ENCODE results near the gene POU6F1. TPM values are rescaled to one million over a fixed set of nuclear protein-coding genes. Genes with fewer than 3 reads are reported as not detected.
"Not testable (repeated sequence)": the region's sequence is repeated elsewhere in the genome, so short reads cannot be mapped to it uniquely, and the experiment has no call there.

The POU6F1 gene, protein sequence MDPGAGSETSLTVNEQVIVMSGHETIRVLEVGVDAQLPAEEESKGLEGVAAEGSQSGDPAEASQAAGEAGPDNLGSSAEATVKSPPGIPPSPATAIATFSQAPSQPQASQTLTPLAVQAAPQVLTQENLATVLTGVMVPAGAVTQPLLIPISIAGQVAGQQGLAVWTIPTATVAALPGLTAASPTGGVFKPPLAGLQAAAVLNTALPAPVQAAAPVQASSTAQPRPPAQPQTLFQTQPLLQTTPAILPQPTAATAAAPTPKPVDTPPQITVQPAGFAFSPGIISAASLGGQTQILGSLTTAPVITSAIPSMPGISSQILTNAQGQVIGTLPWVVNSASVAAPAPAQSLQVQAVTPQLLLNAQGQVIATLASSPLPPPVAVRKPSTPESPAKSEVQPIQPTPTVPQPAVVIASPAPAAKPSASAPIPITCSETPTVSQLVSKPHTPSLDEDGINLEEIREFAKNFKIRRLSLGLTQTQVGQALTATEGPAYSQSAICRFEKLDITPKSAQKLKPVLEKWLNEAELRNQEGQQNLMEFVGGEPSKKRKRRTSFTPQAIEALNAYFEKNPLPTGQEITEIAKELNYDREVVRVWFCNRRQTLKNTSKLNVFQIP
- total RNA-seq = 9.0 TPM

DNA sequence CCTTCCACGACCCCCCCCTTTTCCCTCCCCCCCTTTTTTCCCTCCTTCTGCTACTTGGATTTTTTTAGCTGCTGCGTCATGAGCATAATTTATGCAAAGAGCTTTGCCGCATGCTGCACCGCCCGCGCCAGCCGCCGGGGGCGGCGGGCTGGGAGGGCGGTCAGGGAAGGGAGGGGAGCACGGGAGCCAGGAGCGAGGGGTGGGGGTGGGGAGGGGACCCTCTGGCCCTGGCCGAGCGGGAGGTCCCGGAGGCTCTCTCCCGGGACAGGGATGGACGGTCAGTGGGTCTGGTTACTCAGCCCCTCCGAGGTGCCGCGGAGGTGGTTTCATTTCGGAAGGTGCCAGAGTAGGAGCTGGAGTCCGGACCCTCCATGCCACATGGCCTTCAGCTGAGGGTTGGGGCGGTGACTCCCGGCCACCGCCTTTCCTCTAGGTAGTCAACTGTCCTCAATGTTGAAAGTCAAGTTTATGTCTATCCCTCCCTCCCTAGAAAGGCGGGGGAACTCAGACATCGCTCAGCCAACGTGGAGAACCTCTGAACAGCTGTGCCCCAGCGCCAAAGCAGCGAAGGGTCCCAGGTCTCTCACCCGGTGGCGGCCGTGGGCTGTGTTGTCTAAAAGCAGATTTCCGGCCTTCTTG, at the start of gene POU6F1:
TSS of gene POU6F1 (minus strand) at position 95 of the 639 bp plus-strand sequence. CDS start 11,226 bp downstream, outside the sequence.
- FAIRE-seq (no peak), DNase-seq (ENCODE audit: low spot score in 2 of 2) (peak; percentile 87 to 92)

DNA sequence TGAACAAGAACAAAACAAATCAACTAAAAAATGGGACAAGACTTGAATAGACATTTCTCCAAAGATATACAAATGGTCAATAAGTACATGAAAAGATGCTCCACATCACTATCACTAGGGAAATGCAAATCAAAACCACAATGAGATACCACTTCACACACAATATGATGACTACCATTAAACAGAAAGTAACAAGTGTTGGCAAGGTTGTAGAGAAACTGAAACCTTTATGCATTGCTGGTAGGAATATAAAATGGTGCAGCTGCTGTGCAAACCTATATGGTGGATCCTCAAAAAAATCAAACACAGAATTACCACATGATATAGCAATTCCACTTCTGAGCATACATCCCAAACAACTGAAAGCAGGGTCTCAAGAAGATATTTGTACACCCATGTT, 47.2 kb upstream of the POU6F1 start:
- no peak for FAIRE-seq
- no peak for DNase-seq (ENCODE audit: low spot score in 2 of 2)

DNA sequence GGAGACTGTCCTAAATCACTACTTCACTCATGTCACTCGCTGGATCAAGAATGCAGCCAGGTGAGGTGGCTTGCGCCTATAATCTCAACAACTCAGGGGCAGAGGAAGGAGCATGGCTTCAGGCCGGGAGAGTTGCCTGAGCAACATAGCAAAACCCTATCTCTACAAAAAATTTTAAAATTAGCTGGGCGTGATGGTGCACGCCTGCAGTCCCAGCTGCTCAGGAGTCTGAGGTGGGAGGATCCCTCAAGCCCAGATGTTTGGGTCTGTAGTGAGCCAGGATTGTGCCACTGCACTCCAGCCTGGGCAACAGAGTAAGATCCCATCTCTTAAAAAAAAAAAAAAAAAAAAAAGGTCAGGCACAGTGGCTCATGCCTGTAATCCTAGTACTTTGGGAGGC, 46.4 kb upstream of the POU6F1 start:
- FAIRE-seq (no peak), DNase-seq (ENCODE audit: low spot score in 2 of 2) (no peak)

DNA sequence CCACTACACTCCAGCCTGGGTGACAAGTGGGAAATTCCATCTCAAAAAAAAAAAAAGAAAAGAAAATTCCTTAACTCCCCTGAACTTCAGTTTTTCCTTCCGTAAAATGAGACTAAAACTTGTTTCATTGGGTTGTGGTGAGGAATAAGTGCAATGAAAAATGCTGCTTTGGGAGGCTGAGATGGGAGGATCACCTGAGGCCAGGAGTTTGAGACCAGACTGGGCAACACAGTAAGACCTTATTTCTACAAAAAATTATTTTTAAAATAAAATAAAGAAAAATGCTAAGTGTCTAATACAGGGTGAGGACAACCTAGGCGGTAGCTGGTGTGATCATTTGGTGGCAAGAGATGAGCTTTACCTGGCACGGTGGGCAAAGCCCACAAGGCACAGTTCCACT, 45.5 kb upstream of the POU6F1 start:
- DNase-seq (ENCODE audit: low spot score in 2 of 2) (no peak), FAIRE-seq (no peak)

DNA sequence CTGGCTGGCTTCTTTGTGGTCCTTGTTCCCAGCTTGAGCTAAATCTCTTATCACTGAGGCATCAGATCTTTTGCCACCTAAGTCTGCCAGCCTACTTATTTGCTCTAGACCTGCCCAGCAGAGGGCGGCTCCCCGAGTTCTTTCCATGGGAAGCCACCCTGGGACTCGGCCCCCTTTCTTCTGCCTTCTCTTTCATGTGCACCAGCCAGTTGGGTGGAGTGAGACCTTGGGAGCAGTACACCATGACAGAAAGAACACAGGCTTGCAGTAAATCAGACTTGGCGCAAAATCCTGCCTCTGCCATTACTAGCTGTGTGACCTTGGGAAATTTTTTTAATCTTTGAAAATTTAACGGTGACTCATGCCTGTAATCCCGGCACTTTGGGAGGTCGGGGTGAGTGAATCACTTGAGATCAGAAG, 44.9 kb upstream of the POU6F1 start:
- FAIRE-seq (no peak), DNase-seq (ENCODE audit: low spot score in 2 of 2) (no peak)

DNA sequence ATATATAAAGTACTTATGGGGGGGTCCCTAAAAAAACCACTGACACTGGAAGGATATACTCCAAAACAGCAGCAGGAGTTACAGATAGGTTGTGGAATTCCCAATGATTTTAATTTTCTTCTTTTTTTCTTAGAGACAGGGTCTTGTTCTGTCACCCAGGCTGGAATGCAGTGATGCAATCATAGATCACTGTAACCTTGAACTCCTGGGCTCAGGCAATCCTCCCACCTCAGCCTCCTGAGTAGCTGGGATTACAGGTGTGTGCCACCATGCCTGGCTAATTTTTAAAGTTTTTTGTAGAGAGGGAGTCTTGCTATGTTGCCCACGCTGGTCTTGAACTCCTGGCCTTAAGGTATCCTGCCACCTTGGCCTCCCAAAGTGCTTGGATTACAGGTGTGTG, 41.7 kb upstream of the POU6F1 start:
- not testable (repeated sequence) for DNase-seq (ENCODE audit: low spot score in 2 of 2); FAIRE-seq

DNA sequence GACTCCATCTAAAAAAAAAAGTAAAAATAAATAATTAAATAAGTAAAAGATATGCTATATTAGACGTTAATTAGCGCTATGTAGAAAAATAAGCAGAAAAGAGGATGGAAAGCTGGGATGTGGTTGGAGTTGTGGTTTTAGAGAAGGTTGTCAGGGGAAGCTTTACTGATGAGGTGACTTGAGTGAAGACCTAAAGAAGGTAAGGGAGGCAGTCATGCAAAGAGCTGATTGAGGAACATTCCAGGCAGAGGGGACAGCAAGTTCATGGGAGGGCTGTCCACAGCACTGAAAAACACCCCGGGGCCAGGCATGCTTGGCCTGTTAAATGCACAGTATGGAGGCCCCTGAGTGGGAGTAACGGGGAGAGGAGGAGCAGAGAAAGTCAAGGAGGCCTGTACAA, 36.7 kb upstream of the POU6F1 start:
- FAIRE-seq (no peak), DNase-seq (ENCODE audit: low spot score in 2 of 2) (no peak)

DNA sequence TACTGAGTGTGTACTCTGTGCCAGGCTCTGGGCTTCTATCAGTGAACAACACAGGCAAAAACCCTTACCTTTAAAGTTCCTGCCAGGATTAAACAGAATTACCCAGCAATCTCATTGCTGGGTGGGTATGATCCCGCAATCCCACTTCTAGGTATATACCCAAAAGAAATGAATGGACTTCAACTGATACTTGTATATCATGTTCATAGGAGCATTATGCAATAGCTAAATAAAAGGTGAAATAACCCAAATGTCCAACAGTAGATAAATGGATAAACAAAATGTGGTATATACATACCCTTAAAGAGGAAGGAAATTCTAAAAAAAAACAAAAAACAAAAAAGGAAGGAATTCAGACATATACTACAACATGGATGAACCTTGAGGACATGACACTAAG, 35.4 kb upstream of the POU6F1 start:
- FAIRE-seq = no peak

DNA sequence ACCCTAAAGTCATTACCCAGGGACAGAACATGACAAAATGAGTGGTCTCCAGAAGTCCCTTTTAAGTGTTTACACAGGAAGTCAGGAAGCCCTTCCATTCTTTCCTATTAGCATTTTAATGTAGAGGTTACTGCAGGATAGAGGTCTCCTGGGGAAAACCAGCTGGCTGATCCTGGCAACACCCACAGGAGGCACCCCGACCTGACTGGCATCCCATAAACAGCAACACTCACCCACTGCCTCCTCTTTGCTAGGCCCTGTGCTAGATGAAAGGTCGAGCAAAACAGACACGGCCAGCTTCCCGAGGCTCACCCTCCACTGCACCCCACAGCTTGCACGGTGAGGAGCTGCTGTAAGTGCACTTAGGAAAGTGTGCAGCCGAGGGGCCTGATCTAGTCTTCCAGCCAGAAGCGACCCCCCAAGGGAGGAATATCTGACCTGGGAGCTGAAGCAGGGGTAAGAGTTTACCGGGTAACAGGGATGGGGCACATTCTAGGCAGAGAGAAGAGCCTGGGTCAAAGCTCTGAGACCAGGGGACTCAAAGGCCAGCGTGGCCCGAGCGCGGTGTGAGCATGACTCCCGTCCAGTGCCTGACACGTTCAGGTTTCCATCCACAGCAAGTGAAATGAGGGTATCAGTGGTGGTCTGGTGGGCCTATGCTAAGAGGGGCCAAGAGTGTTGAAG, 29.8 kb upstream of the POU6F1 start:
- FAIRE-seq (no peak), DNase-seq (ENCODE audit: low spot score in 2 of 2) (no peak)

More for the DNA sequence above, 35.4 kb upstream of the POU6F1 start:
- no peak for DNase-seq (ENCODE audit: low spot score in 2 of 2)

DNA sequence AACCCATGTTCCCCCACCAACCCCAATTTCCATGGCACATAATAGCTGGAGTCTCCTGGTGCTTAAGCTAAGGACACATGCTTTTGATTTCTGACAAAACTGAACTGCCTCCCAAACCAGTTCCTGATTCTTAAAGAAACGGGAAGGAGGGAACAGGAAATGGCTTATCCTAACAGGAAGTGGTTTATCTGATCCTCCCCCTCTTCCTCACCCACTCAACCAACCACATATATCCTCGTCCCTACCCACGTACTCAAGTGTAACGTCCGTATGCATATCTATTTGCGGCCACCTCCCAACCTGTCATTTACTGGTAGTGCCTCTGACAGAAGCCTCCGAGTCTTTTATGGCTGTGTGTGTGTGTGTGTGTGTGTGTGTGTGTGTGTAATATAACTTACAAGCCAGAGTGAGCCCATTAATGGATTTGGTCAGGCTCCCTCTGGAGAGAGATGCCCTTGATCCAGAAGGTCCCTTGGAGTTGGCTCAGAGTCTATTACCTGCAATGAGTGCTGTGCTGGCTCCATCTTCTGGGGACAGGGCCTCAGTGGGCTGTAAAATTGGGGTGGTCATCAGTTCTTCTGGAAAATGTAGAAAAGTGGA, 28.5 kb upstream of the POU6F1 start:
- DNase-seq (ENCODE audit: low spot score in 2 of 2) = no peak
- FAIRE-seq = no peak

DNA sequence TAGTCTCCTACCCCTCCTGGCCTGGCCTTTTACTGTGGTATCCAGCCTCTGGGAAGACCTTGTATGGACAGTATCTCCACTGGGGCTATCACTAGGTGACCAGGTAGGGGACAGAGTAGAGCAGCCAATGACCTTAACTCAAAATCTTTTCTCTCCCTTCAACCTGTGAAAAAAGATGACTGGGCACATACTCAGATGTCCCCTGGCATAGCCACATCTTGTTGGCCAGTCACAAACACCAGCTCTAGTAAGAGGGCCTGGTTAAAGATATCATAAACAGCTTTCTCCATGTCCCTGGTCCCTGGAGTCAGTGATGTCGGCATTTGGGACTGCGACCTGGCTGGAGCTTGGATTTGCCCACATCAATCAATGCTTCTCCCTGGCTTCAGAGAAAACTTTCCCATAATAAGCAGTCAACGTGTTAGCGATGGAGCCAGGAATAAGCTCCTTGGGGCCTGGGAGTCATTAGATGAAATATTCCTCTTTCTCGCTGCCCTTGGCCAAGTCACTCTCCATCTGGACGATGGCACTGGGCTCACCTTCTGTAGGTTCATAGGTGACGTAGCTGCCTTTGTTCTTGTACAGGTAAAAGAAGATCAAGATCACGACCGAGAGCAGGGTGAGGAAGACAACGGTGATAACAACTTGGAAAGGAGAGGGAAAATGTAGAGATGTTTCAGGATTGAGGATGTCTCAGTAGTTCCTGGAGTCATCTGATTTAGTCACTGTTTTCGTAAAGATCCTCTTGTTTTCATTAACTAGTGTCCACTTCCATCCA, 27.8 kb upstream of the POU6F1 start:
- DNase-seq (ENCODE audit: low spot score in 2 of 2) = no peak
- FAIRE-seq = no peak

DNA sequence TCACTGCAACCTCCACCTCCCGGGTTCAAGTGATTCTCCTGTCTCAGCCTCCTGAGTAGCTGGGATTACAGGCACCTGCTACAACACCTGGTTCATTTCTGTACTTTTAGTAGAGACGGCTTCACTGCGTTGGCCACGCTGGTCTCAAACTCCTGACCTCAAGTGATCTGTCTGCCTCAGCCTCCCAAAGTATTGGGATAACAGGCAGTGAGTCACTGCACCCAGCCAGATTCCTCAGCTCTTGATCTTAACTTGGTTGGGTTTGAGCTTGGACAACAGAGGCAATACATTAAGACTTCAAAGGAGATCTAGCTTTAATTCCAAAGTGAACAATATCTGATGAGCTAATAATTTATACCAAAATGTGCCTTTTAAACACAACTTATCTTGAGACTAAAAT, 26.4 kb upstream of the POU6F1 start:
- no peak for FAIRE-seq
- no peak for DNase-seq (ENCODE audit: low spot score in 2 of 2)

DNA sequence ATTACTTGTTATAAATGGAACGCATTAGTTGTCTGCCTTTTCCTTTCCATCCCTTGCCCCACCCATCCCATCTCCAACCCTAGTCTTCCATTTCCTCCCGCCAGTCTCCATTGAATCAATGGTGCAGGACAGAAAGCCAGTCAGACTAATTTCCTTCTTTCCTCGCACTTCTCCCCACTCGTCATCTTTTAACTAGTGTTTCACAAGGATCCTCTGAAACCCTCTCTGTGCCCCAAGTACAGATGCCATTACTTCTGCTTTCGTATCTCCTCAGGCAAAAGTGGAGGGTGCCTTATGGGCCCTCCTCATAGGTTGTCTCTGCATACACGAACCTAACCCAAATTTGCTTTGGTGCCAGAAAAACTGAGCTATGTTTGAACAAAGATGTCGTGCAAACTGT, 25.0 kb upstream of the POU6F1 start:
- DNase-seq (ENCODE audit: low spot score in 2 of 2) (no peak), FAIRE-seq (no peak)

DNA sequence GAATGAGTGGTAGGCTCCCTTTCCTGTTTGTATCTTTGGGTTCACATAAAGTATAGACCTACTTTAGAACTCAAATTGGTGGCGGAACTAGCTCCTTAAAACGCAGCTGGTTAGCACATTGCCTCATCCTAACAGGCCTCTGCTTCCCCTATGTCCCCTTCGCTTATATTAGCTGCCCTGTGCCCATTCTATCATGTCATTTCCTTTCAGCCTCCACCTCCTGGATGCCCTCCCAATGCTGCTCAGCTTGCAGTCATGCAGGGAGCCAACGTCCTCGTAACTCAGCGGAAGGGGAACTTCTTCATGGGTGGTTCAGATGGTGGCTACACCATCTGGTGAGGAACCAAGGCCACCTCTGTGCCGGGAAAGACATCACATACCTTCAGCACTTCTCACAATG, 24.3 kb upstream of the POU6F1 start:
- no peak for FAIRE-seq

DNA sequence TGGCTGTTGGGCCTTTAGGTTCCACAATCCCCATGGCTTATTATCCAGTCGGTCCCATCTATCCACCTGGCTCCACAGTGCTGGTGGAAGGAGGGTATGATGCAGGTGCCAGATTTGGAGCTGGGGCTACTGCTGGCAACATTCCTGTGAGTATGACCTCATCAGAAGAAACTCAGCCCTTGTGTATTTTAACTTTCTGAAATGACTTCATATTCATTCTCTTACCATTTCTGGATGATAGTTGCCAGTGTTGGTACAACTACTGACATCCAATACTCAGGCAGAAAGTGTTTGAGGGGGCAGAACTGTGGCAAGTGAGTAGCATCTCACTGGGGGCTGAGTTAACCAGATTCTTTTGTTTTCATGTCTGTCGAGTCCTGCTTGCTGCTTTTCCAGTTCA, 23.1 kb upstream of the POU6F1 start:
- no peak for FAIRE-seq
- DNase-seq (ENCODE audit: low spot score in 2 of 2) = no peak

More for the DNA sequence above, 24.3 kb upstream of the POU6F1 start:
- no peak for DNase-seq (ENCODE audit: low spot score in 2 of 2)

DNA sequence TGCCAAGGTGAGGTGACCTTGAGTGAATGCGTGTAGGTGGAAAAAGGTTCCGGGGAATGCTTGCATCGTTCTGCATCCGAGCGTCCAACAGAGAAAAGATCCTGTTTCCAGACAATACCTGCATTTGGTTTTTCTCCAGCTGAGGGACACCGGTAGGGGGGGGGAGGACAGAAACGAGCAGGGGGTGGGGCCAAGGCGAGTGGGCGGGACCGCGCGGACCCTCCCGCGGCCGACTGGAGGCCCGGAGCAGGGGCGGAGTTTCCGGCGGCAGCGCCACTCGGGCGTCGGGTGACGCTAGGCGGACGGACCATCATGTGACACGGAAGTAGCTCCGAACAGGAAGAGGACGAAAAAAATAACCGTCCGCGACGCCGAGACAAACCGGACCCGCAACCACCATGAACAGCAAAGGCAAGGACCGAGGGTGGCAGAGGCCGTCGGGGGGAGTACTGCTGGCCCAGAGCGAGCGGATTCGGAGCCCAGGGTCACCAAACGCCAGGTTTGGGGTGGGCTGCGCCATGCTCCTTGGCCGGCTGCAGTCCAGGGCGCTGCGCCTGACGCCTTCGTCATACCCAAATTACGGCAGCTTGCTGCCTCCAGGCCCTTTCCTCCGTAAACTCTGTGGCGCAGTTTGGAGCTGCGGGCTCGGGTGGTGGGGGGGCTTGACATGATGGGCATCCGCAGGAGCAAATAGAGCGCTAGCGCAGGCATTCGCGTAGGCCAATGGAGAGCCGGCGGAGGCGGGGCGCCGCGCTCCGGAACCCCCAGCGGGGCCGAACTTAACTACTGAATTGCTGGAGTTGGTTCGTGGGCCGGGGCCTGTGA, 20.9 kb upstream of the POU6F1 start, which contains the start of gene DAZAP2:
TSS of gene DAZAP2 (plus strand) at position 317 of the 825 bp plus-strand sequence. CDS start at position 399, 82 bp downstream.
- no peak for FAIRE-seq
- peak; percentile 89 to 93 for DNase-seq (ENCODE audit: low spot score in 2 of 2)

DNA sequence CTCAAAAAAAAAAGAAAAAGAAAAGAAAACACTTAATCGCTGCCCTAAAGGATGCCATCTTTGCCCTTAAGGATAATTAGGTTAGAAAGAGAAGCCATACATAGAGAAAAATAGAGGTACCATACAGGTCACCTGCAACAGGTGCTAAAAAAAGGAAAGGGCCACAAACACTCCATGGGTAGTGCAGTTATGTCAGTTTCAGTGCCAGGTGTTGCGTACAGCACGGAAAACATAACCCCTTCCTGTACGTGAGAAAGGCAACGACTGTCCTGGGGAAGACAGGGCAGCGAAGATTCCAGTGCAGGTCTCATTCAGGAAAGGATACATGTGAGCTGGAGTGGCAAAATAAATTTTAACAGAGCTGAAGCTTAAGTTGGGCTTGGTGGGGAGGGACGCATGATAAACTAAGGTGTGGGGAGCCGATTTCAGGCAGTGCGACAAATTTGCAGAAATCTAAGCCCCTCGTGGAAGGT, 20.2 kb upstream of the POU6F1 start:
- FAIRE-seq = no peak
- no peak for DNase-seq (ENCODE audit: low spot score in 2 of 2)

DNA sequence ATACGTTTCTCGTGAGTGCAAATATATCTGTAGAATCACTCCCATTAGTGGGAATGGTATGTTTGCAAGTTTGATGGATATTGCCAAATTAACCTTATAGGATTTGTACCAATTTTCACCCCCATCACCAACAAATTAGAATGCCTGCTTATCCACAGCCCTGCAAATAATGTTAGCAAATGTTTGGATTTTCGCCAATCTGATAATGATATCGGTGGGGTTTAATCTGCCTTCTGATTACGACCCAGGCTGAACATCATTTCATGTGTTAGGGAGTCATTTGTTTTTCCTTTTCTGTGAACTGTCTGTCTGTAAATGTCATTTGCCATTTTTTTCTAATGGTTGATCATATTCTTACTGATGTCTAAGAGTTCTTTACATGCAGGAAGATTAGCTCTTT, 16.7 kb upstream of the POU6F1 start:
- FAIRE-seq (no peak), DNase-seq (ENCODE audit: low spot score in 2 of 2) (no peak)

DNA sequence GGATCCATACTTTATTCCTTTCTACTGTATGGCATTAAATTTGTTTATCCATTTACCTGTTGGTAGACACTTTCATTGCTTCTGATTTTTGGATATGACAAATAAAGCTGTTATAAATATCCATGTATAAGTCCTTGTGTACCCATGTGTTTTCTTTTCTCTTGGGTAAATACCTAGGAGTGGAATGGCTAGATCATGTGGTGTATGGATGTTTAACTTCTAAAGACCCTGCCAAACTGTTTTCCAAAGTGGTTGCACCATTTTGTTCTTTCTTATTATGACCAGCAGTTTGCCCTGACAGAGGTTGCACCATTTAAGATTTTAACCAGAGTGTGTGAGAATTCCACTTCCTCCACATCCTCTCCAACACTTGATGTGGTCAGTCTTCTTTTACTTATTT, 14.8 kb upstream of the POU6F1 start:
- DNase-seq (ENCODE audit: low spot score in 2 of 2) = no peak
- FAIRE-seq = no peak
